HepG2 (cell line): Measurements from ENCODE around the gene PIH1D2. TPM values are rescaled to one million over a fixed set of nuclear protein-coding genes. Genes with fewer than 3 reads are reported as not detected.

Experiments
- ARHGAP35 ChIP-seq: sonication (generic); formaldehyde crosslinking; IDR thresholded peaks from 2 replicates; pipeline ENCODE4 v1.9.0; 2022; ENCODE audit warnings: mild to moderate bottlenecking, inconsistent platforms, moderate library complexity, missing genetic modification reagents, borderline replicate concordance
- CEBPG ChIP-seq: IDR thresholded peaks from 2 replicates; pipeline ENCODE4 v1.6.1; 2016
- ELF4 ChIP-seq: sonication (generic); formaldehyde crosslinking; IDR thresholded peaks from 2 replicates; pipeline ENCODE4 v1.5.0; 2020; ENCODE audit warnings: missing genetic modification reagents, mild to moderate bottlenecking, moderate library complexity, borderline replicate concordance
- KLF11 ChIP-seq: IDR thresholded peaks from 2 replicates; pipeline ENCODE4 v1.6.1; 2016; ENCODE audit warnings: missing compliant biosample characterization
- MIXL1 ChIP-seq: IDR thresholded peaks from 2 replicates; pipeline ENCODE4 v1.6.1; 2016
- NFIC ChIP-seq: IDR thresholded peaks from 2 replicates; pipeline ENCODE4 v1.6.1; 2012; ENCODE audit warnings: mild to moderate bottlenecking, low read length, inconsistent platforms
- PCBP2 ChIP-seq: fragments of 200-400 bp; formaldehyde crosslinking; optimal IDR thresholded peaks from 2 replicates; pipeline ENCODE3; 2018; ENCODE audit warnings: low read length, low read depth; ENCODE audit not compliant: poor library complexity, severe bottlenecking
- RAD21 ChIP-seq: fragments of 450-650 bp; formaldehyde crosslinking; IDR thresholded peaks from 2 replicates; pipeline ENCODE4 v1.5.0; 2020; ENCODE audit warnings: mild to moderate bottlenecking
- SMARCC2 ChIP-seq: fragments of 450-650 bp; IDR thresholded peaks from 2 replicates; pipeline ENCODE4 v1.6.1; 2017; ENCODE audit warnings: antibody characterized with exemption, mild to moderate bottlenecking
- ZFP36L2 ChIP-seq: sonication (generic); formaldehyde crosslinking; IDR thresholded peaks from 2 replicates; pipeline ENCODE4 v1.4.0; 2020; ENCODE audit warnings: missing genetic modification reagents
- ZFP37 ChIP-seq: sonication (generic); formaldehyde crosslinking; IDR thresholded peaks from 2 replicates; pipeline ENCODE4 v1.4.0; 2020; ENCODE audit warnings: missing genetic modification reagents, borderline replicate concordance
- ZNF768 ChIP-seq: sonication (generic); formaldehyde crosslinking; IDR thresholded peaks from 2 replicates; pipeline ENCODE4 v1.4.0; 2020; ENCODE audit warnings: missing genetic modification reagents
- ZNF816 ChIP-seq: sonication (generic); formaldehyde crosslinking; IDR thresholded peaks from 2 replicates; pipeline ENCODE4 v1.8.0; 2022; ENCODE audit warnings: missing genetic modification reagents, mild to moderate bottlenecking, borderline replicate concordance
- ZNF883 ChIP-seq: sonication (generic); formaldehyde crosslinking; IDR thresholded peaks from 2 replicates; pipeline ENCODE4 v1.5.1; 2020; ENCODE audit warnings: mild to moderate bottlenecking, missing genetic modification reagents; ENCODE audit errors: not compliant biosample characterization
- polyA plus RNA-seq, 8 experiments: library from polyadenylated mRNA; depleted of rRNA in 3 of 8; stranded (reverse) in 7 of 8; unstranded in 1 of 8; fragments of >200 nt; fragmentation: Illumina TruSeq in 4 of 8; extraction: Trizol in 4 of 8; gene quantifications; 2 replicates each; pipeline versions ENCODE4 v1.2.1 to v1.2.3, GENCODE V29; 2011 to 2016; ENCODE audit warnings: low read depth in 4 of 8, missing spikeins in 1 of 8, mixed read lengths in 1 of 8; ENCODE audit not compliant: insufficient read depth in 1 of 8
- total RNA-seq, 5 experiments: library from RNA; depleted of rRNA; stranded (reverse); fragments of >200 nt; fragmentation: Illumina TruSeq; extraction: Trizol; gene quantifications; 2 replicates each; pipeline ENCODE4 v1.2.3, GENCODE V29; 2016; ENCODE audit warnings: low read depth in 1 of 5
- TF ChIP-seq, protein P1 (sequence below): IDR thresholded peaks from 2 replicates; pipeline ENCODE4 v1.6.1; 2016; ENCODE audit warnings: mild to moderate bottlenecking
- TF ChIP-seq, protein P2 (sequence below): sonication (generic); formaldehyde crosslinking; IDR thresholded peaks from 2 replicates; pipeline ENCODE4 v1.5.0; 2020; ENCODE audit warnings: mild to moderate bottlenecking, missing genetic modification reagents
- TF ChIP-seq, protein P3 (sequence below): sonication (generic); formaldehyde crosslinking; IDR thresholded peaks from 2 replicates; pipeline ENCODE4 v1.4.0; 2020; ENCODE audit warnings: missing genetic modification reagents
- TF ChIP-seq, protein P4 (sequence below): sonication (generic); formaldehyde crosslinking; IDR thresholded peaks from 2 replicates; pipeline ENCODE4 v1.4.0; 2020; ENCODE audit warnings: missing genetic modification reagents
- TF ChIP-seq, protein P5 (sequence below): sonication (generic); formaldehyde crosslinking; IDR thresholded peaks from 2 replicates; pipeline ENCODE4 v1.4.0; 2020; ENCODE audit warnings: missing genetic modification reagents

PIH1D2 gene
- total and polyA plus RNA-seq, 2 of the 13 experiments (the other 11 are each of a cell fraction or from before 2014, with no cell fraction given) = 0.49 to 2.7 TPM

DNA sequence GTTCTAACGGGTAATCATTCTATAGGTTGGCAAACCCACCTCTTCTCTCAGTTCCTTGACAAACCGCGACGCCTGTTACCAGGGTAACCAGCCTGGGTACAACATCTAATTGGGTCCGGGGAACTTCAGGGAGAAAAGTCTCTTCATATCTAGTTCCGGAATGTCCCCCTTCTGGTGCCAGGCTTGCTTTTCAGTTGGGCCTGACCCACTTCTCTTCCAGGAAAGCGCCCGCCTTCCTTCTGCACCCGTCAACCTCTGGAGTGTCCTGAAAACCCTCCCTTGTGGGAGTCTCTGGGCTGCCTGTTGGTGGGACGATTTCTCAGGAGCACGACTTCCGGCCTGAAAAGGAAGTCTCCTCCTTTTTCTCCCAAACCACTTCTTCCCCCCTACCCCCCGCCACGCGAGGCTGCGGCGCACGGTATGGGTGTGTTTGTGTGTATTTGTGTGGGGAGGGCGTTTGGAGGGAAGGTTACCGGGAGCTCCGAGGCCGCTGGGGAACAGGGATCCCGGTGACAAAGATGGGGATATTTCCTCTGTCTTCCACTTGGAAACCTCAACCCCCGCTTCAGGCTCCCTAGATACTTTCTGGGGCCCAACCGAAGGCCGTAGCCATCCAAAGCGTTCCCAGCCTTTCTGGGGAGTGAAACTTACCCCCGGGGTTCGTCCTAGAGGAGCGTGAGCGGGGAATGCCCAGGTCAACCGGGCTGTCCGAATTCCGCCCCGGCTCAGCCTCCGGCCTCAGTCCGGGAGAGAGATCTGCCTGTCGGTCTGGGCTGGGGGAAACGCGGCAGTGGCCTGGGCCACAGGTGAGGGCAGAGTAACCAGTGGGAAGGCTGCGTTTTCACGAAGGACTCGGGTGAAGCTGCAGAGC, at the start of gene PIH1D2, which contains the start of gene NKAPD1 (continued):
- TF ChIP-seq, protein P1, sequence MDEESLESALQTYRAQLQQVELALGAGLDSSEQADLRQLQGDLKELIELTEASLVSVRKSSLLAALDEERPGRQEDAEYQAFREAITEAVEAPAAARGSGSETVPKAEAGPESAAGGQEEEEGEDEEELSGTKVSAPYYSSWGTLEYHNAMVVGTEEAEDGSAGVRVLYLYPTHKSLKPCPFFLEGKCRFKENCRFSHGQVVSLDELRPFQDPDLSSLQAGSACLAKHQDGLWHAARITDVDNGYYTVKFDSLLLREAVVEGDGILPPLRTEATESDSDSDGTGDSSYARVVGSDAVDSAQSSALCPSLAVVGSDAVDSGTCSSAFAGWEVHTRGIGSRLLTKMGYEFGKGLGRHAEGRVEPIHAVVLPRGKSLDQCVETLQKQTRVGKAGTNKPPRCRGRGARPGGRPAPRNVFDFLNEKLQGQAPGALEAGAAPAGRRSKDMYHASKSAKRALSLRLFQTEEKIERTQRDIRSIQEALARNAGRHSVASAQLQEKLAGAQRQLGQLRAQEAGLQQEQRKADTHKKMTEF (CRISPR knock-in tag) = peak; percentile 82
- TF ChIP-seq ZFP36L2 (CRISPR knock-in tag) (no peak), NFIC (0 out of 2 replicates have a peak, but pooled peaks have one; percentile 47), ZNF816 (no peak), ELF4 (CRISPR knock-in tag) (0 out of 2 replicates have a peak, but pooled peaks have one; percentile 2), KLF11 (peak; percentile 54; the same call in 1 of the 2 replicates), RAD21 (CRISPR knock-in tag) (no peak), SMARCC2 (no peak), ZFP37 (no peak), MIXL1 (CRISPR knock-in tag) (peak; percentile 93), ARHGAP35 (no peak), ZNF768 (peak; percentile 27; the same call in 1 of the 2 replicates), PCBP2 (peak; percentile 57), CEBPG (CRISPR knock-in tag) (no peak), ZNF883 (CRISPR knock-in tag) (peak; percentile 43)
- TF ChIP-seq, protein P2, sequence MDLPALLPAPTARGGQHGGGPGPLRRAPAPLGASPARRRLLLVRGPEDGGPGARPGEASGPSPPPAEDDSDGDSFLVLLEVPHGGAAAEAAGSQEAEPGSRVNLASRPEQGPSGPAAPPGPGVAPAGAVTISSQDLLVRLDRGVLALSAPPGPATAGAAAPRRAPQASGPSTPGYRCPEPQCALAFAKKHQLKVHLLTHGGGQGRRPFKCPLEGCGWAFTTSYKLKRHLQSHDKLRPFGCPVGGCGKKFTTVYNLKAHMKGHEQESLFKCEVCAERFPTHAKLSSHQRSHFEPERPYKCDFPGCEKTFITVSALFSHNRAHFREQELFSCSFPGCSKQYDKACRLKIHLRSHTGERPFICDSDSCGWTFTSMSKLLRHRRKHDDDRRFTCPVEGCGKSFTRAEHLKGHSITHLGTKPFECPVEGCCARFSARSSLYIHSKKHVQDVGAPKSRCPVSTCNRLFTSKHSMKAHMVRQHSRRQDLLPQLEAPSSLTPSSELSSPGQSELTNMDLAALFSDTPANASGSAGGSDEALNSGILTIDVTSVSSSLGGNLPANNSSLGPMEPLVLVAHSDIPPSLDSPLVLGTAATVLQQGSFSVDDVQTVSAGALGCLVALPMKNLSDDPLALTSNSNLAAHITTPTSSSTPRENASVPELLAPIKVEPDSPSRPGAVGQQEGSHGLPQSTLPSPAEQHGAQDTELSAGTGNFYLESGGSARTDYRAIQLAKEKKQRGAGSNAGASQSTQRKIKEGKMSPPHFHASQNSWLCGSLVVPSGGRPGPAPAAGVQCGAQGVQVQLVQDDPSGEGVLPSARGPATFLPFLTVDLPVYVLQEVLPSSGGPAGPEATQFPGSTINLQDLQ (CRISPR knock-in tag) = no peak
- TF ChIP-seq, protein P3, sequence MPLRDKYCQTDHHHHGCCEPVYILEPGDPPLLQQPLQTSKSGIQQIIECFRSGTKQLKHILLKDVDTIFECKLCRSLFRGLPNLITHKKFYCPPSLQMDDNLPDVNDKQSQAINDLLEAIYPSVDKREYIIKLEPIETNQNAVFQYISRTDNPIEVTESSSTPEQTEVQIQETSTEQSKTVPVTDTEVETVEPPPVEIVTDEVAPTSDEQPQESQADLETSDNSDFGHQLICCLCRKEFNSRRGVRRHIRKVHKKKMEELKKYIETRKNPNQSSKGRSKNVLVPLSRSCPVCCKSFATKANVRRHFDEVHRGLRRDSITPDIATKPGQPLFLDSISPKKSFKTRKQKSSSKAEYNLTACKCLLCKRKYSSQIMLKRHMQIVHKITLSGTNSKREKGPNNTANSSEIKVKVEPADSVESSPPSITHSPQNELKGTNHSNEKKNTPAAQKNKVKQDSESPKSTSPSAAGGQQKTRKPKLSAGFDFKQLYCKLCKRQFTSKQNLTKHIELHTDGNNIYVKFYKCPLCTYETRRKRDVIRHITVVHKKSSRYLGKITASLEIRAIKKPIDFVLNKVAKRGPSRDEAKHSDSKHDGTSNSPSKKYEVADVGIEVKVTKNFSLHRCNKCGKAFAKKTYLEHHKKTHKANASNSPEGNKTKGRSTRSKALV (CRISPR knock-in tag) = no peak
- TF ChIP-seq, protein P4, sequence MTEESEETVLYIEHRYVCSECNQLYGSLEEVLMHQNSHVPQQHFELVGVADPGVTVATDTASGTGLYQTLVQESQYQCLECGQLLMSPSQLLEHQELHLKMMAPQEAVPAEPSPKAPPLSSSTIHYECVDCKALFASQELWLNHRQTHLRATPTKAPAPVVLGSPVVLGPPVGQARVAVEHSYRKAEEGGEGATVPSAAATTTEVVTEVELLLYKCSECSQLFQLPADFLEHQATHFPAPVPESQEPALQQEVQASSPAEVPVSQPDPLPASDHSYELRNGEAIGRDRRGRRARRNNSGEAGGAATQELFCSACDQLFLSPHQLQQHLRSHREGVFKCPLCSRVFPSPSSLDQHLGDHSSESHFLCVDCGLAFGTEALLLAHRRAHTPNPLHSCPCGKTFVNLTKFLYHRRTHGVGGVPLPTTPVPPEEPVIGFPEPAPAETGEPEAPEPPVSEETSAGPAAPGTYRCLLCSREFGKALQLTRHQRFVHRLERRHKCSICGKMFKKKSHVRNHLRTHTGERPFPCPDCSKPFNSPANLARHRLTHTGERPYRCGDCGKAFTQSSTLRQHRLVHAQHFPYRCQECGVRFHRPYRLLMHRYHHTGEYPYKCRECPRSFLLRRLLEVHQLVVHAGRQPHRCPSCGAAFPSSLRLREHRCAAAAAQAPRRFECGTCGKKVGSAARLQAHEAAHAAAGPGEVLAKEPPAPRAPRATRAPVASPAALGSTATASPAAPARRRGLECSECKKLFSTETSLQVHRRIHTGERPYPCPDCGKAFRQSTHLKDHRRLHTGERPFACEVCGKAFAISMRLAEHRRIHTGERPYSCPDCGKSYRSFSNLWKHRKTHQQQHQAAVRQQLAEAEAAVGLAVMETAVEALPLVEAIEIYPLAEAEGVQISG (CRISPR knock-in tag) = peak; percentile 75
- TF ChIP-seq, protein P5, sequence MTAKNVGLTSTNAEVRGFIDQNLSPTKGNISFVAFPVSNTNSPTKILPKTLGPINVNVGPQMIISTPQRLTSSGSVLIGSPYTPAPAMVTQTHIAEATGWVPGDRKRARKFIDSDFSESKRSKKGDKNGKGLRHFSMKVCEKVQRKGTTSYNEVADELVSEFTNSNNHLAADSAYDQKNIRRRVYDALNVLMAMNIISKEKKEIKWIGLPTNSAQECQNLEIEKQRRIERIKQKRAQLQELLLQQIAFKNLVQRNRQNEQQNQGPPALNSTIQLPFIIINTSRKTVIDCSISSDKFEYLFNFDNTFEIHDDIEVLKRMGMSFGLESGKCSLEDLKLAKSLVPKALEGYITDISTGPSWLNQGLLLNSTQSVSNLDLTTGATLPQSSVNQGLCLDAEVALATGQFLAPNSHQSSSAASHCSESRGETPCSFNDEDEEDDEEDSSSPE (CRISPR knock-in tag) = peak; percentile 57; the same call in 1 of the 2 replicates
